KMS-11 (cell line): ENCODE measurements around the gene DTD1.

Source experiments
- H2AFZ ChIP-seq: fragments of 200-600 bp; sonication (generic); 2 replicates; pipeline ENCODE4 v1.6.1; 2016; ENCODE audit warnings: antibody characterized with exemption, mixed run types, low read depth
- H3K27ac ChIP-seq: fragments of 200-600 bp; sonication (generic); 2 replicates; pipeline ENCODE4 v1.6.1; 2016; ENCODE audit warnings: mild to moderate bottlenecking, mixed run types
- H3K27me3 ChIP-seq: fragments of 200-600 bp; sonication (generic); 2 replicates; pipeline ENCODE4 v1.6.1; 2017; ENCODE audit warnings: mild to moderate bottlenecking, low read depth, mixed run types, moderate library complexity; ENCODE audit not compliant: insufficient read depth
- H3K36me3 ChIP-seq: fragments of 200-600 bp; sonication (generic); 2 replicates; pipeline ENCODE4 v1.6.1; 2017; ENCODE audit warnings: mild to moderate bottlenecking, mixed run types; ENCODE audit not compliant: insufficient read depth
- H3K4me1 ChIP-seq: fragments of 200-600 bp; sonication (generic); 2 replicates; pipeline ENCODE4 v1.6.1; 2016; ENCODE audit warnings: mild to moderate bottlenecking, low read depth, mixed run types; ENCODE audit not compliant: poor library complexity, severe bottlenecking
- H3K4me2 ChIP-seq: fragments of 200-600 bp; sonication (generic); 2 replicates; pipeline ENCODE4 v1.7.0; 2016; ENCODE audit warnings: mild to moderate bottlenecking, mixed run types
- H3K4me3 ChIP-seq: fragments of 200-600 bp; sonication (generic); IDR thresholded peaks from 2 replicates; pipeline ENCODE4 v1.6.1; 2017; ENCODE audit warnings: low read depth, low read length, mixed read lengths; ENCODE audit not compliant: insufficient read depth
- H3K79me2 ChIP-seq: fragments of 200-600 bp; sonication (generic); 2 replicates; pipeline ENCODE4 v1.6.1; 2016; ENCODE audit warnings: low read depth, mixed run types; ENCODE audit not compliant: insufficient read depth
- H3K9ac ChIP-seq: fragments of 200-600 bp; sonication (generic); 2 replicates; pipeline ENCODE4 v1.6.1; 2016; ENCODE audit warnings: mild to moderate bottlenecking, mixed run types
- H4K20me1 ChIP-seq: fragments of 200-600 bp; sonication (generic); 2 replicates; pipeline ENCODE4 v1.6.1; 2016; ENCODE audit warnings: mild to moderate bottlenecking, mixed run types; ENCODE audit not compliant: insufficient read depth
- CTCF ChIP-seq: fragments of 200-600 bp; sonication (generic); conservative IDR thresholded peaks from 2 replicates; pipeline ENCODE4 v1.6.1; 2017; ENCODE audit warnings: low read depth, mild to moderate bottlenecking, antibody characterized with exemption, low read length, moderate library complexity, mixed read lengths

The DTD1 gene

GRCh38 chr20:18724077-18724476, 136.2 kb downstream of the DTD1 start:
- no peak overlapping the region for H3K27ac ChIP-seq
- H4K20me1 ChIP-seq, result no peaks in the 10 kb centered on the region
- TF ChIP-seq CTCF, result no peak

GRCh38 chr20:18724788-18725464, 137.1 kb downstream of the DTD1 start:
- H3K27me3 ChIP-seq, result no peaks in the 10 kb centered on the region
- H2AFZ ChIP-seq, result no peak overlapping the region
- peaks cover 8% of the 10 kb centered on the region for H3K4me1 ChIP-seq
- H3K4me2 ChIP-seq, result no peak overlapping the region
- no peaks in the 10 kb centered on the region for H4K20me1 ChIP-seq
- no peak for TF ChIP-seq CTCF
- no peak overlapping the region for H3K9ac ChIP-seq
- no peak overlapping the region for H3K4me3 ChIP-seq
- H3K27ac ChIP-seq, result no peak overlapping the region
- no peaks in the 10 kb centered on the region for H3K79me2 ChIP-seq
- no peaks in the 10 kb centered on the region for H3K36me3 ChIP-seq

More at GRCh38 chr20:18724077-18724476, 136.2 kb downstream of the DTD1 start:
- H3K36me3 ChIP-seq, result no peaks in the 10 kb centered on the region
- H3K27me3 ChIP-seq, result no peaks in the 10 kb centered on the region
- no peak overlapping the region for H2AFZ ChIP-seq
- H3K4me1 ChIP-seq, result peaks cover 8% of the 10 kb centered on the region
- no peak overlapping the region for H3K4me3 ChIP-seq
- no peak overlapping the region for H3K9ac ChIP-seq
- no peaks in the 10 kb centered on the region for H3K79me2 ChIP-seq
- no peak overlapping the region for H3K4me2 ChIP-seq

DNA sequence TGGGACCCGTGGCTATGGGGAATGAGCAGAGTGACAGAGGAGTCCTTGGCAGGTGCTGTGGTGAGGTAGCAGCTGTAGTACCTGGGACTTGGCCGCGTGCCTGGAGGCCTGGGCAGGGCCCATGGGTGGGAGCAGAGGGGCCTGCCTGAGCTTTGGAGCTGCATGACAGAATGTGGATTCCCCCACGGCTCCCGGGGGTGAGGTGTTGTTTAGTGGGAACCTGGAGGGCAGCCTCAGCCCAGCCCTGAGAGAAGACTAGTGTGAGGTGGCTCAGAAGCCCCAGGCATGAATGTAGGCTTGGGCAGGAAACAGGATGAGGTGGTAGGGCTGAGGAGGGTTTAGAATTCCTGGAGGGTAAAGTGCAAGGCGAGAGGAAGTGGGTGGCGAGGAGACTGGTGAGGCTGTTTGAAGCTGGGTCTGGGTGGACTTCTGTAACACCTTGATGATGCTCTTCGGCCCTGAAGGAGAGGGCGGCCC, 139.2 kb downstream of the DTD1 start:
- Histone ChIP-seq H2AFZ (no peak overlapping the region), H4K20me1 (no peaks in the 10 kb centered on the region), H3K27me3 (no peaks in the 10 kb centered on the region), H3K9ac (no peak overlapping the region), H3K79me2 (no peaks in the 10 kb centered on the region), H3K4me2 (no peak overlapping the region), H3K4me3 (no peak overlapping the region), H3K27ac (no peak overlapping the region), H3K36me3 (no peaks in the 10 kb centered on the region), H3K4me1 (peaks cover 8% of the 10 kb centered on the region)
- no peak for TF ChIP-seq CTCF

GRCh38 chr20:18728165-18728869, 140.5 kb downstream of the DTD1 start:
- no peaks in the 10 kb centered on the region for H4K20me1 ChIP-seq
- no peak overlapping the region for H2AFZ ChIP-seq
- no peak overlapping the region for H3K4me2 ChIP-seq
- H3K4me3 ChIP-seq, result no peak overlapping the region
- H3K36me3 ChIP-seq, result no peaks in the 10 kb centered on the region
- TF ChIP-seq CTCF, result no peak
- H3K9ac ChIP-seq, result no peak overlapping the region
- H3K4me1 ChIP-seq, result peaks cover 8% of the 10 kb centered on the region
- no peak overlapping the region for H3K27ac ChIP-seq
- no peaks in the 10 kb centered on the region for H3K27me3 ChIP-seq
- H3K79me2 ChIP-seq, result no peaks in the 10 kb centered on the region
